Activated T-cell treated with anti-CD3 and anti-CD28 coated beads, Interleukin-2, amount 50 U/mL, for 48 hours (primary cell): ENCODE results near the gene DCAF5.
"Not testable (repeated sequence)": the region's sequence is repeated elsewhere in the genome, so short reads cannot be mapped to it uniquely, and the experiment has no call there.

Experiments
- DNase-seq, 2 experiments: peaks; one replicate each; pipeline ENCODE4 v3.0.0-alpha.2; 2020

DCAF5 gene

DNA sequence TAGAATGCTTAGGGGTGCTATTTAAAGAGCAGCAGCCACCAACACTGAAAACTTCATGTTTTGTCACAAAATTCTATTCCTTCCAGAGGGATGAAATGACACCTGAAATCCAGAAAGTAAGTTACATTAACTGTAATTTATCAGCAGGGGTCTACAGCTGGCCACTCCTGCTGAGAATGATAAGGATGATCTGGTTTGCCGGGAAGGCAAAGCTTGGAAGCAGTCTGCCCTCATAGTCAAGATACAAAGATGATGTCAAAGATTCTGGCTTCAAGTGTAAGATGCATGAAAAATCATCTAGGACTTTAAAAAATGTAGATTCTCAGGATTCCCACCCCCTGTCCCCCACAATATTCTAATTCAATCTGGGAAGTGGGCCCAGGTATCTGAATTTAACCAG, 58.4 kb downstream of the DCAF5 start:
- no peak for DNase-seq

DNA sequence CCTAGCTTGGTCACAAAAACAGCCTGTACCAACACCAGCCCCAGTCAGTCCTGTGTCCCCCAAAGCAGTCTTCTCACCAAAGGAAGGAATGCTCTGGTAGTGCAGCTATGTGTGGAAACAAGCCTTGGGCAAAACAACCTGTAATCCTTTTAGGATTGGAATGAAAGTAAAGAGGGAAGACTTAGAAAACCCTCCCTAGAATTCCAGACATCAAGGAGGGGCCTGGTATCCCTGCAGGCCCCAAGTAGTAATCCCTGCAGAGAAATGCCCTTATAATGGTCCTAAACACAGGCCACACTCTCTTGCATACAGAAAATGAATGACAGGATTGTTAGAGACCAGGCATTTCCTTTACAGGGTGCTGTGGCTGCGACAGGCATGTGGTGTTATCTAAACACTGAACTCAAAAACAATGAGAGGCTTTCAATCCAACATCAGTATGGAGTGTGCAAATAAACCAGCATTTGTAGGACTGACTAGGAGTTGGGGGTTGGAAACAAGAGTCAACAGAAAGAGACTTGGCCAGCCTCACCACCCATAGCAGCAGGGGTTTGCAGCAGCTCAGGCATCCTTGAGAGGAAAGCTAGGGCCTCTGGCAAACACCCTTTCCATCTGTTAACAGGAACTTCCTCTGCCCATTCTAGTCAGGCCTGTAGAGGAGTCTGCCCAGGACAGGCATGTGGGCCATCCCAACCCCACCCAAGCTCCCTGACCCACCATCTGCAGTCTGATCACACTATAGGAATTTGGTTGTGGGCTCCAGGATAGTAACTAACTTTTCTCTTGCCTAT, 59.1 kb downstream of the DCAF5 start:
- no peak for DNase-seq

DNA sequence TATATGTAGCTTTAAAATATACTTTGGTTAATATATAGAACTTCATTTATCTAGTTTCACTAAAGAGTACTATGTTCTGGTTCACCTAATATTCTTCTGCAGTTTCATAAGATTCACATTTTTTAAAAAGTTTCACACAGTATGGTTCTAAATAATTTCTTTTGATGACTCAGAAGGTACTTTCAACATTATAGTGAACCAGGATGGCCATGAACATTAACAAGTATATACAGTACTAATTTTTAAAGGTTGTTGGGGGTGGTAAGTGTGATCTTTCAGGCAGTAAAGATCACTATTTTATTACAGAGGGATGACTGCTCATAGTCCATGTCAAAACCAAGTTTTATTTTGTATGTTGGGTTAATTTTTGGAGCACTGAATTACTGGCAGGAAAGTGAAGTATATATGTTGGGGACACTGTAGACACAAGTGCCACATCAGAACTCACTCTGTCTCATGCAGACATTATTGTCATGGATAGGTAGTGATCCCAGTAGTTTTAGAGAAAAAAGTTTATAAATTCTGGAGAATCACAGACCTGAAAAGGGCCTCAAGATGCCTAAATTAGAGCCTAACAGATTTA, 60.0 kb downstream of the DCAF5 start:
- no peak for DNase-seq

DNA sequence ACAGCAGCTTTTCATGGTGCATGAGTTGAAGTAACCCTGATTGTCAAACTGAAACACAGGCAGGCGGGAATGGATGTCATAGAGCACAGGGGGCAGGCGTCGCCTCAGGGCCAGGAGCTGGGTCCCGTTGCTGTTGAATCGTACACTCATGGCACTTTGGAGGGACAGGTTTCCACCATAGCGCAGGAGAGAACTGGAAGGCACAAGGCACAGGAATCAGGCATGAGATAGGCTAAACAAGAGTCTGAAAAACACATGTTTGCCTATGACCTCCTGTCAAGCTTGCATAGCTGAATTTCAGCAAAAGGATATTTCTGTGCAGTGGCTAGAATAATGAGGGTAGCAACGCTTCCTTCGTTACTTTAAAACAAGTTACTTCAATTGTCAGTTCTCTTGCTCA, 61.2 kb downstream of the DCAF5 start:
- no peak for DNase-seq

DNA sequence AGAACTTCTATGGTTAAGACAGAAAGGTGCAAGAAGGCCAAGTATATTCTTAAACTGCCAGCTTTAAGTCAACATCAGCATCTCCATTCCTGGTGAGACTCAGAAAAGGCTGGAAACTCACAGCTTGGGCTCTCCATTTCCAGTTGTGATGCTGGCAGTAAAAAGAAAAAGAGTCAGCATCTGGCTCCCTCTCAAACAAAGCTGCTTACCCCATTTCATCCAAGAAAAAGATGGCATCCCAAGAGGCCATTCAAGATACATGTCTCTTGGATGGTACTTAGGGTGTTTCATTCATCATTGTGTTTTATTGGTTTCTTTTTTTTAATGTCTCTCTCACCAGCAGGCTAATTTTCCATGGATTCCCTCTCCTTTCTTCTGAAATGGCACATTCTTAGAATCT, 61.9 kb downstream of the DCAF5 start:
- DNase-seq, result no peak

DNA sequence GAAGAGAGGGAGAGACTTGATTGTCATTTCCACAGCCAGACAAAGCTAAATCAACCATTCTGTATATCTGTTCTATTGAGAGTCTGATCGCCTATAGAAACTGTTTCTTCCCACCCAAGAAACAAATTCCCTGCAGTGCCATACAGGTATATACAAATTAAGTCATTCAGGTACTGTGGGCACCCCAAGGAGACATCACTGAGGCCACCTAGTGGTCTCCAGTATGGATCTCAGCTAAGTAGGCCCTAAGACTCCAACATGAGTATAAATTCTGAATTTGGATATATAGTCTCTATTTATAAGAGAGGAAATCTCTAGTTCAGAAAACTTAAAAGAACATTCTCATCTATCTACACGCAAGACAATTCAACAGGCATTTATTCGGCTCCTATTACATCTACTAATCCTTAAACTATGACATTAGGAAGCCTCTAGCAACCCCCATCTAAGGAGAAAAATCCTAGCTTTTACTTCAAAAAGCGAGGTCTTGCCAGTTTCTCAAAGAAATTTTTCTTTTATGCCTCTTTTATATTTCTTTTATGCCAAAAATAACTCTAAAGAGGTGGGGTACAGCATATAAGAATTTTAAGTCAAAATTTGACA, 62.6 kb downstream of the DCAF5 start:
- no peak for DNase-seq

DNA sequence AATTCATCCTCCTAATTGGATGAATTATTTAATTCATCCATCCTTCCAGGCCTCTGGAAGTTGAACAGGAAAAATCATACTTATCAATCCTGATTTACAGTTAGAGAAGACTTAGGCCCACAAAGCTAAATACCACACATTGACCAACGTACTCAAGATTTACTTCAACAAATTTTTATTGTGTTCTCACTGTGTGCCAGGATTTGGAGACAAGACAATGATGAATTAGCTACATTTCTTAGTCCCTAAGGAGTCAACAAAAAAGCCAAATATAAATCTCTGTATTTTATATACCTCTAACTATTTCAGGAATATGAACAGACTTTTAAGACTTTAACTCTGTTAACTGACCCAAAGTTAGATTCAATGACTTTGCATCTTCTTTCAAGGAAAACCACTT, 63.9 kb downstream of the DCAF5 start:
- DNase-seq, result no peak

DNA sequence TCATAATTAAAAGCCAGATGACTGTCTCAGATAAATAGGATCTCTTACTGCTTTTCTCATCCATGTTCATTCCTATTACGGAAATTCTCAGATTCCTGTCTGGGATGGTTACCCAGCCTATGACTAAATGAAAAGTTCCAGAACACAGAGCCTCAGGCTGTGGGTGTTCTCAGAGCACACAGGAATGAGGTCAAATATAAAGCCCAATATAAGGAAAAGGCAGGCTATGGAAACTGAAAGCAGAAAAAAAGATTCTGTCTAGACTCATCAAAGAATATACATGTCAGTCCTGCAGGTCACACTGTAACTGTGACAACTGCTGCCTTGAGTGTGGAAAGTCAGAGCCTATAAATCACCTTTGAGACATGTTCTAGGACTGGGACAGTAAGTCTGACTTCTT, 64.3 kb downstream of the DCAF5 start:
- DNase-seq, result no peak

DNA sequence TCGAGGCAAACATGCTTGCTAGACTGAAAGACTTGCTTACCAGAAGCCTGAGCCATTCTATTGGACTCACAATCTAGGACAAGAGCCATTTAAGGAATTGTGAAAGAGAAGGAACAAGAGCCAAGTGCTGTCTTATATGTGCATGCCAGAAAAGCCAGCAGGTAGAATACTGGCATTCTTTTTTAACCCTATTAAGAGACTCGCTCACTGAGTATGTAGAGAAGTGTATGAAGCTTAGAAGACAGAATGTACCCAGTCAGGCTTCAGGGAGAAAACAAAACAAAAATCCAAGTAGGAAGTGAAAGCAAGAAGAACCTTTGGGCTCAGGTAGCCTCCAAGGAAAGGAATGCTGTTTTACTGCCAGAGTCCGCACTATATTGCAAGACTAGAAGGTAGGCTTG, 65.9 kb downstream of the DCAF5 start:
- no peak for DNase-seq

DNA sequence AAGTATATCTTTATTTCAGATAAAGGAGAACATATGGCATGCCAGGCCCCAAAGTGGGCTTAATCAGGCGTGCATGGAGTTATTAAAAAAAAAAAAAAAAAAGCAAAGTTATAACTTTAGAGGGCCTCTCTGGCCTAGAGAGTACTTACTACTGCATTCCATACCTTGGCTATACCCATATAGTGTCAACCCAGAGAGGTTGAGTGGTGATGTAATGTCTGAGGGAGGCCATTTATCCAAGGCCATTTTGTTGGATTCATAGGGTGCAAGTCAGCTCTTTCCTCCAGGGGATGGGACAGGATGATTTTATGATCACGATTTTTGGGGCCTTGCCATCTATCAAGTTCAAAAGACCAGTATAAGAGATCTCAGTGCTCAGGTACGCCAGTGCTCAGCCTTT, 66.4 kb downstream of the DCAF5 start:
- DNase-seq, result no peak

DNA sequence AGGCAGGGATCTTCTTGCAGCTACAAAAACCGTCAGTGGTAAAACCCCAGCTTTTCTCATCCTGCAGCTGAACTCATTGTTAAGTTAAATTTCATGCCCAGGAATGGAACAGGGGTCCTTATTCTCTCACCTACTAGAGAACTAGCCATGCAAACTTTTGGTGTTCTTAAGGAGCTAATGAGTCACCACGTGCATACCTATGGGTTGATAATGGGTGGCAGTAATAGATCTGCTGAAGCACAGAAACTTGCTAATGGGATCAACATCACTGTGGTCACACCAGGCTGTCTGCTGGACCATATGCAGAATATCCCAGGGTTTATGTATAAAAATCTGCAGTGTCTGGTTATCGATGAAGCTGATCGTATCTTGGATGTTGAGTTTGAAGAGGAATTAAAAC, 68.9 kb downstream of the DCAF5 start:
- DNase-seq, result no peak

DNA sequence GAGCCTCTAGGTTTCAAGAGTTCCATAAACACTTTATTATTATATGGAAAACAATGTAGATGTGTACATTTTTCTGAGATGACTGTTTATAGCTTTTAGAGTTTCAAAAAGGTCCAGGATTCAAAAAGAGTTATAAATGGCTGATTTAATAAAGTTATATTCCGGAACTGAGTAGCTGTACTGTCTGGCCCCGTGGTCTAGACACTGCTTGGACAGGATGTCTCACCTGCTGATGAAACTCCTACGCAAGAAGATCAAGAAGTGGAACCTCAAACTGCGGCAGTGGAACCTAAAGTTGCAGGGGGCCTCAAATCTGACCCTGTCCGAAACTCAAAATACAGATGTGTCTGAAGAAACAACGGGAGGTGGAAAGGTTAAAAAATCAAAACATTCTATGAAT, 69.7 kb downstream of the DCAF5 start:
- DNase-seq, result no peak

DNA sequence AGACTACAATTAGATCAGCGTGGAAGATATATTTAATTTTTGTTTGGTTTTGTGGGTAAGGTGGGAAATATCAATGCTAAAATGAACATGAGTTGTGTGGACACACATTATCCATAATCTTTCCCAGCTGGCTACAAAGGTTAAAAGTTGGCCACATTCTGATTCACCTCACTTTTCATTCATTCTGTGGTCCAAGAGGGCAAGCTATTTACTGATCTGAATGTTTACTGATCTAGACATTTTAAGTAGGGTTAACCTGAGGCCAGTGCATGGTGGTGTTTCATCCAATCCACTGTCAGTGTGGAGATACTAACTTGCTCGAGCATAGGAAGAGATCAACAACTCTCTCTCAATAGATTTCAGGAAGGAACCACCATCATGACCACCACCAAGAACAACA, 71.6 kb downstream of the DCAF5 start:
- DNase-seq, result no peak

DNA sequence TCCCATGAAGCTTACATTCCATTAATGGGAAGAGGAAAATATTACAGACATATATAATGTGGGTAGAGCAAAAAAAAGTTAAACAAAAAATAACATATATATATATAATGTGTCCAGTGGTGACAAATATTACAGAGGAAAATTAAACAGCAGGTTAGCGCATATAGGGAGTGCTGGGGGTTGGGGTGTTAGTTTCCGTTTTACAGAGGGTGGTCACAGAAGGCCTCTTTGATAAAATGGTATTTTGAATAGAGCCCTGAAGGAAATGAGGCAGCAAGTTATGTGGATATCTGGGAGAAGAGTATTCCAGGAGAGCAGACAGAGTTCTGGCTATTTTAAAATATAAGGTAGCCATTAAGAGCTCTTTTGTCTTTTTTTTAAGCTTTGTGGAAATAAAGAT, 73.2 kb downstream of the DCAF5 start:
- no peak for DNase-seq

DNA sequence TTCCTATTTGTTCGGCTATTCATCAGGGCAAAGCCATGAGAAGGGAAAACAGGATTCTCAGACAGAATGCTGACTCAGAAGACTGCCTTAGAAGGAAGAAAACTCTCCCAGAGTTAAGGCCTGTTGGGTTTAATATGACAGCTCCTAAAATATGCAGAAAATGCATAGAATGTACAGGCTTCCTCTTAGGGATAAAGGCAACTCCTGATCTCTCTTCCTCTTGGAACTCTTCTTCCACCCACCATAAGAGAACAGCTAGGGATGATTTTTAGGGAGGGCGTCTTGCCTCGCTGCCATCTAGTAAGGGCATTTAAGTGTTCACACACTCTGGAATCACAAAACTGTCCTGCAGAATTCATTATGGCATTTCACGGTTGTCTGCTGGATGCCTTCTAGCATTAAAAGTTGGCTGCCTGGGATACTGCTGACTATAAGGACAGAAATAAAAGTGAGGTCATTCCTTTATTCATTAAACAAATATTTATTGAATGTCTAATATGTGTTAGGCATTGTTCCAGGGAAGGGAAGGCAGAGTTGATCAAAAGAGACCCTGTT, 73.7 kb downstream of the DCAF5 start:
- no peak for DNase-seq

DNA sequence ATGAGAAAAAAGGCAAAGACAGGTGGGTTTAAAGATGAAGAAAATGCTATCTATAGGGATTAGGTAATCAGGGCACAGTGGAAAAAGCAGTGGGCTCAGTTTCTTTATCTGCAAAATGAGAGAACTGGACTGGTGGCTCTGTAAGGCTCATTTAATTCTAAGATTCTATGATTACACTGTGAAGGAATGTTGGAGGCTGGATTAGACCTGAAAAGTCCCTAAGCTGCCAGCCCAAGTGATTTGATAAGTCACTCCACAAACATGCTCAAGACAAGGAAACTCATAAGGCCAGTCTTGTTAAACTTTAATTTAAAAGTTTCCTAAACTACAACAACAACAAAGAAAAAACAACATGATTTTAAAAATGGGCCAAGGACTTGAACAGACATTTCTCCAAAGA, 75.1 kb downstream of the DCAF5 start:
- DNase-seq, result no peak

DNA sequence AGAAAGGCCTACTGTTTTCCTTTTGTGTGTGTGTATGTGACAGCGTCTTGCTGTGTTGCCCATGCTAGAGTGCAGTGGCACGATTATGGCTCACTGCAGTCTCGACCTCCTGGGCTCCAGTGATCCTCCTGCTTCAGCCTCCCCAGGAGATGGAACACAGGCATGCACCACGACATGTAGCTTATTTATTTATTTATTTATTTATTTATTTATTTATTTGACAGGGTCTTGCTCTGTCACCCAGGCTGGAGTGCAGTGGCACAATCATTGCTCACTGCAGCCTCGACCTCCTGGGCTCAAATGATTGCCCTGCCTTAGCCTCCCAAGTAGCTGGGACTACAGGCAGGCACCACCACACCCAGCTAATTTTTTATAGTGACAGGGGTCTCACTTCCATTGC, 75.7 kb downstream of the DCAF5 start:
- not testable (repeated sequence) for DNase-seq

DNA sequence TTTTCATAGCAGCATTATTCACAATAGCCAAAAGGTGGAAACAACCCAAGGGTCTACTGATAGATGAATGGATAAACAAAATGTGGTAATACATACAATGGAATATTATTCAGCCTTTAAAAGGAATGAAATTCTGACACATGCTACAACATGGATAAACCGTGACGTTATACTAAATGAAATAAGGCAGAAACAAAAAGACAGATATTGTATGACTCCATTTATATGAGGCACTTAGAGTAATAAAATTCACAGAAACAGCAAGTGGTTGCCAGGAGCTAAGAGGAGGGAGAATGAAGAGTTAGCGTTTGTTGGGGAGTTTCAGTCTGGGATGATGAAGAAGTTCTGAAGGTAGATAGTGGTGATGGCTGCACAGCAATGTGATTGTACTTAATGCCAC, 76.6 kb downstream of the DCAF5 start:
- no peak for DNase-seq

DNA sequence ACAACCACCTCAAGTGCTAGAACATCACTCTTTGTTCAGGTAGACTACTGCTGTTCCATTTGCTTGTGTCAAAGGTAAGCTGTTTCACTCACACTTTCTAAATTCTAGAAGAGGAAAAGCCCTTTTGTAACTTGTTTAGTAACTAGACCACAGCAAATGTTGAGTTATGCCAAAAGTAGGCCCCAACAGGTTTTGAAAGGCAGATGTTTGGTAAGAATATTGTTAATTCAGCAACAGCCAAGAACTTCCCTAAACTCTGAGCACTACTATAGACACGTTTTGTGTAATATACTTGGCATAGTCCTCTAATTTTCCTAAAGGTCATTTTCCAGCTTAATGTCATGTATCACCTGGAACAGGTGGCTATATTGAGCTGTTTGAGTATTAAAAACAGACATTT, 79.0 kb downstream of the DCAF5 start:
- DNase-seq, result no peak

DNA sequence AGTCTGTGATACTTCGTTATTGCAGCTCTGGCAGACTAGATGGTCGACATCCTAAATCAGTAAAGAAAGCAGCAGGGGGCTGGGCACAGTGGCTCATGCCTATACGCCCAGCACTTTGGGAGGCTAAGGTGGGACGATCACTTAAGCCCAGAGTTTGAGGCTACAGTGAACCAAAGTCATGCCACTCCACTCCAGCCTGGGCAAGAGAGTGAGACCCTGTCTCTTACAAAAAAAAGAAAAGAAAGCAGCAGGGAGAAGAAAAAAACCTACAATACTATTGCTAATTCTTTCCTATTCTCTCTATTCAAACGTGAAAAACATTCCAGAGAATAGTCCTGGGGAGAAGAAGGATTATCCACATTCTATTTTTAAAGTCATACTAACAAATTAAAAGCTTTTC, 79.5 kb downstream of the DCAF5 start:
- no peak for DNase-seq

DNA sequence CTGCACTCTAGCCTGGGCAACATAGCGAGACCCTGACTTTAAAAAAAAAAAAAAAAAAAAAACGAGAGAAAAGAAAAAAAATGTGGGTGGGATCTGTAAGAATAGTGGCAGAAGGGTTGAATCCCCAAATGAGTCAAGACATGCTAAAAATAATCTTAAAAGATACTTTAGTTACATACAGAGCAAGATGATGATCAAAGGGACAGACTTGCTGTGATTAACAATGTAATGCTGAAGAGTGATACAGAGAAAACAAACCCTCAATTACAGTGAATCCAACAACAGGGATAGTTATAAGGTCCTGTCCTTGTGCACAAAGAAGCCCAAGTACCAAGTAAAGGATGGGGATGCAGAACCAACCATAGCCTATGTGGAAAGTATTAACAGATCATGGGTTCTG, 80.3 kb downstream of the DCAF5 start:
- no peak for DNase-seq

DNA sequence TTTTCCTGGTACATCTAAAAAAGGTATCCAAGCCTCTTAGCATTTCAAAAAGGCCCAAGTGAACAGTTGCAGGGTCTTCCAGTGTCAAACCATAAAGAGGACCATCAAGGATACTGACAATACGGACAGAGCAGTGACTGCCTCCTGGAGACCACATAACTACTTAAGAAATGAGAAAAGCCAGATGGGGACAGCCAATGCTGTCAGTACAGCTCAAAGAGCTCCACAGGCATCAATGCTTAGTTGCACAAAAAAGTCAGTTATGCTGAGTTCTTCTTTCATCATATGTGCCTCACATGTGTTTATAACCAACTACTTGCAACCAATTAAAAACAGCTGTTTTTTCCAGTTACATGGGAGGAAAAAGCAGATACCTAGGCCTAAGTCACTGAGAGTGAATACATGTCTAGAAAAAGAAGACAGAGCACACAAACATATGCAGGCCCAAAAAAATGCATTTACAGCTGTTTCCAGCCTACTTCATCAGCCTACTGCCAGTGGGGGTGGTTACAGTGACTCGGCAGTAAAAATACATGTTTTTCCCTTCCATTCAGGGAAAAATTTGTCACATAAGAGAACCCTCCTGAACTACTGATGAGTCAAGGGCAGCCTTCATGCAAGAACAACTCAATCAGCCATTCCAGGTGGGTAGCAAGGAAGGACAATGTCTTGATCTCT, 84.0 kb downstream of the DCAF5 start:
- no peak for DNase-seq

DNA sequence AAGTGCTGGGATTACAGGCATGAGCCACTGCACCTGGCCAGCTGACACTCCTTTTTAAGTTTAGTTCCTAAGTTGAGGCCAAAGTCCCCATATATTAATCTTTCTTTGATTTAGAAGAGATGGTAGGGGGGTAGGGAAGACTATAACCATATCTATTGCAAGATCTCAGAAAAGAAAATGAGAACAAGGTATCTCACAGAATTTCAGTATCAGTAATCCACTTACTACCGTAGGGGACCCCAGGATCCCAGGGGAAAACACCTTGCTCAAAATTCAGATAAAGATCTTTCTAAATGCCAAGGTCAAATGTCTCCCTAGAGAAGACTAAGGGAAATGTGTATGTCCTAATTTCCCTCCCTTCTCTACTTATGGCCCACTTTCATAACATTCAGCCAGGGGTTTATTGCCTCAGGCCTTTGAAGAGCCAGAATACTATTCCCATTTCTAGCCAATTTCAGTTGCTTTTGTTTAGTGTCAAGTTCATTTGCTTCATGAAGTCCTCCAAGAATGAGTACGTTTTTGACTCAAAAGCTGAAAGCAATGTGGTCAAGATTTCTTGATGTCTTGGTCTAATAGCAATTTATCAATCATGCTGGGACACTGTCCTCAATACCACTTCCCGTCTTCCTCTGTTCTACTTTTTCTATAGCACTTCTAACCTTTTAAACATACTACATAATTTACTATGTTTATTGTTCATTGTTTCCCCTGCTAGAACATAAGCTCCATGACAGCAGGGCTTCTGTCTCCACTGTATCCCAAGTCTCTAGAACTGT, 86.3 kb downstream of the DCAF5 start:
- DNase-seq, result no peak
